ENCODE results near the gene RPL31.

- TF ChIP-seq CTCF (IDR thresholded peaks at IDR 0.05; ENCODE audit: low read length) (no peak), EZH2 (optimal IDR thresholded peaks at IDR 0.05; ENCODE audit: low read depth, low read length) (no peak)
These were observed 29.6 kb upstream of the RPL31 start for GRCh38 chr2:100972452-100972851.

Data from MM.1S (cell line).